GM21447 (cell line): ENCODE results near the gene KLHL28.

Source experiments
- ATAC-seq: cut with Tn5 transposase; IDR thresholded peaks from one replicate; pipeline ENCODE4 v1.9.1; 2021; ENCODE audit not compliant: unreplicated experiment

KLHL28 gene, protein sequence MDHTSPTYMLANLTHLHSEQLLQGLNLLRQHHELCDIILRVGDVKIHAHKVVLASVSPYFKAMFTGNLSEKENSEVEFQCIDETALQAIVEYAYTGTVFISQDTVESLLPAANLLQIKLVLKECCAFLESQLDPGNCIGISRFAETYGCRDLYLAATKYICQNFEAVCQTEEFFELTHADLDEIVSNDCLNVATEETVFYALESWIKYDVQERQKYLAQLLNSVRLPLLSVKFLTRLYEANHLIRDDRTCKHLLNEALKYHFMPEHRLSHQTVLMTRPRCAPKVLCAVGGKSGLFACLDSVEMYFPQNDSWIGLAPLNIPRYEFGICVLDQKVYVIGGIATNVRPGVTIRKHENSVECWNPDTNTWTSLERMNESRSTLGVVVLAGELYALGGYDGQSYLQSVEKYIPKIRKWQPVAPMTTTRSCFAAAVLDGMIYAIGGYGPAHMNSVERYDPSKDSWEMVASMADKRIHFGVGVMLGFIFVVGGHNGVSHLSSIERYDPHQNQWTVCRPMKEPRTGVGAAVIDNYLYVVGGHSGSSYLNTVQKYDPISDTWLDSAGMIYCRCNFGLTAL

DNA sequence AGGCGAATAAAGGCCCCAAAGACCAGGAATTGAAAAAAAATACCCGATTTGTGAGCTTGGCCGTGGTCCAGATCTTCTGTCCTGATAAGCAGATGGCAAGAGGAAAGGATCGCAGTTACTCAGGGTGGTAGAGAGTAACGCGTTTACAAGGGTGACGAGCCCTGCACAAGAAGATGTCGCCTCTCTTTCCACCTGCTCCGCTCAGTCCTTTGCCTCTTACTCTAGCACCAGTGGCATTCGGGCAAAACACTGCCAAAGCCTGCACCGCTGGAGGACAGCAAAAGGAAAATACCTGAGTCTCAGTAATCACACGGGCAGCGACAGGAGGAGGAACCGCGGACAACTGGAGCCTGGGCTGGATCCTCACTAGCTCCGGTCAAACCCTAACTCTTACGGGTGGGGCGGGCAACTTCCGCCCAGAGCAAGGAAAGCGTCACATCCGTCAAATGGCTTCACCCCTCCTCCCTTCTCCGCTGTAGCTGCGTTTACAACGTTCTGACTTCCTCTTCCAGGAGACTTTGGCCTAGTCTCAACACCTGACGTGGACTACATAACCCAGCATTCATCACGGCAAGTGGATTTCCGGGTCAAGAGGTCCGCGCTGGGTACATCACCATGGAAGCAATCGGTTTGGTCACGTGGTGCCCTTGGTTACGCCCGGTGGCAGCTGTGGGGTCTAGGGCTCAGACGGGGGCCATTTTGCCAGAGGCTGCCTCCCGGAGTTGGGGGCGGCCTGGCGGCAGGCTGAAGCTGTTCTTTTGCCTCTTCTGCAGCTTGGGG is at the start of gene KLHL28, which contains the start of gene TOGARAM1:
Gene KLHL28 (minus strand): TSS at position 394 of the 780 bp plus-strand sequence. CDS start 16,019 bp downstream, outside the sequence.
Gene TOGARAM1 (plus strand): TSS at position 637 of the 780 bp plus-strand sequence. CDS start 232 bp downstream, outside the sequence.
- peak; percentile 90 for ATAC-seq

DNA sequence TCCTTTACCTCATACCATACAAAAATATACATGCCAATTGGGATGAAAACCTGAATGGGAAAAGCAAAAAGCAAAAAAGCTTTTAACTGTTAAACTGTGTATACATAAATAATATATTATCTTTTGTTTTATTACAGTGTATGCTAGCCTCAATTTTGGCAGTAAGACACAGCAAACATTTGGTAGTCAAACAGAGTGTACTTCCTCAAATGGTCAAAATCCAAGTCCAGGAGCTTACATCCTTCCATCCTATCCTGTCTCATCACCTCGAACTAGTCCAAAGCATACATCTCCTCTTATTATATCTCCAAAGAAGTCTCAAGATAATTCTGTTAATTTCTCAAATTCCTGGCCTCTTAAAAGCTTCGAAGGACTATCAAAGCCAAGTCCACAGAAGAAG is 42.2 kb upstream of the KLHL28 start:
- ATAC-seq: no peak

DNA sequence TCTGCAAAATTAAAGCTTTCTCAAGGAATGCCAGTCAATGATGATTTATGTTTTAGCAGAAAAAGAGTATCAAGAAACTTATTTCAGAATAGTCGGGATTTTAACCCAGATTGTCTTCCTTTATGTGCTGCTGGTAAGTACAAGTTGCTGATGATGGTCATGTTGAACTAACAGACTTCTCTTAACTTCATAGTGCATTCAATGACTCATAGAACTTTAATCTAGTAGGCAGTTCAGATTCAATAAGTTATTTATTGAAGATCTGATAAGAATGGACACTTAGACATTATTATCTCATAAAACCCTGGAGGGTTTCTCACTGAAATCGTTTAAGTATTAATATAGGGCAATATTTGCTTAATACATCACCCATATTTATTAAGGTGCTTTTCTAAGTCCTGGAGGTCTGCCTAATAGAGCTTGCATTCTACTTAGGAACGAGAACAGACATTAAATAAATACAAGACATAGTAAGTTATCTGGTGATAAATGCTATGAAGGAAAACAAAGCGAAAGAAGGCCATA is 34.1 kb upstream of the KLHL28 start:
- ATAC-seq: no peak

DNA sequence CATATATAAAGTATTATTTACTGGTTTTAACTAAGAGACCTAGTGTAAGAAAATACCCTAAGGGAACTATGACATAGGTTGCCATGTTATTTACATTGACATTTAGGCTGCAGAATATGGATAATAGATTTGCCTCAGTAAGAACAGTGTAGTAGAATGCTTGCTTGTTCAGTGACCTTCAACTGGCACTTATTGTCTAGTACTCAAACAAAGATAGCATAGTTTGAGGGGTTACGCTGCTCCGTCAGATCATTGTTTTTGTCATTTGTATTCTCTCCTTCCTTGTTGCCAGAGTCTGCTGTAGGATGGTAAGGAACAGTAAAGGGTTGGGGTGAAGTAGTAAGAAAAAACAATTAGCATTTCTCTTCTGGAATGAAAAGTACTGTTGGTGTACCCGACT is 33.4 kb upstream of the KLHL28 start:
- no peak for ATAC-seq

DNA sequence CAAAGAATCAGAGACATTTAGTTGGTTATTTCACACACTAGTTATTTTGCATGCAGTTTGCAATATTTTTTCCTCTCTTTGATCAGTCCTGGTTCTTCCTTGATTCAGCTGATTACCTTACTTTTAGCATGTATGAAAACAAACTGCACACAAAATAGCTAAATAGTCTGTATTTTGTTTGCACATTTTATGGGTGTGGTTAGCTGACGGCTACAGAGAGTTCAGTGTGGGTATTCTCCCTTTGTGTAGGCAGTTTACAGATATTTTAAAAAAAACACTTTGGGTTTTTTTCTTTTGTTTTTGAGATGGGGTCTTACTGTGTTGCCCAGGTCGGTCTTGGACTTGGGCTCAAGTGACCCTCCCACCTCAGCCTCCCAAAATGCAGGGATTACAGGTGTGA is 28.8 kb upstream of the KLHL28 start:
- no peak for ATAC-seq

DNA sequence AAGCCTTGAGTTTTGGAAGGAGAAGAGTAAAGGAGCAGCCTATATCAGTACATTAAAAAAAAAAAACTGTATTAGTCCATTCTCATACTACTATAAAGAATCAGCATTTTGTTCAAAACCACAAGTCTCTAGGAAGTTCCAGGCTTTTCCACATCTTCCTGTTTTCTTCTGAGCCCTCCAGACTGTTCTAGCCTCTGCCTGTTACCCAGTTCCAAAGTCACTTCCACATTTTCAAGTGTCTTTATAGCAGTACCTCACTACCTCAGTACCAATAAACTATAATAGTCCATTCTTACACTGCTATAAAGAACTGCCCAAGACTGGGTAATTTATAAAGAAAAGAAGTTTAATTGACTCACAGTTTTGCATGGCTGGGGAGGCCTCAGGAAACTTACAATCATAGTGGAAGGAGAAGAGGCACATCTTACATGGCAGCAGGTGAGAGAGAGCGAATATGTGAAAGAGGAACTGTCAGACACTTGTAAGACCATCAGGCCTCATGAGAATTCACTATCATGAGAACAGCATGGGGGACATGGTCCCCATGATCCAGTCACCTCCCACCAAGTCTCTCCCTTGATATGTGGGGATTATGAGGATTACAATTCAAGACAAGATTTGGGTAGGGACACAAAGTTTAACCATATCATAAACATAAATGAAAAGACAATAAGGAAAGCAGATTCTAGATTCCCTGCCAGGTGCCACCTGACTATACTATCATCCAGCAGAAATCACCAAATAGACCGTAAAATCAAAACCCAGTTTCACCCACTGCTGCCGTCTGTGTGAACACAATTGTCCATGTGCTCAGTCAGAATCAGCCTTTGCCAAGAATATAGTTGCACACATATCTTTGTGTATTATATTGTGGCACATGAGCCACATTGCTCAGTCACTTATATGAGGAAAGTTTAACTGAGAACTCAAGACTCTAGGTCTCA is 28.0 kb upstream of the KLHL28 start:
- no peak for ATAC-seq

DNA sequence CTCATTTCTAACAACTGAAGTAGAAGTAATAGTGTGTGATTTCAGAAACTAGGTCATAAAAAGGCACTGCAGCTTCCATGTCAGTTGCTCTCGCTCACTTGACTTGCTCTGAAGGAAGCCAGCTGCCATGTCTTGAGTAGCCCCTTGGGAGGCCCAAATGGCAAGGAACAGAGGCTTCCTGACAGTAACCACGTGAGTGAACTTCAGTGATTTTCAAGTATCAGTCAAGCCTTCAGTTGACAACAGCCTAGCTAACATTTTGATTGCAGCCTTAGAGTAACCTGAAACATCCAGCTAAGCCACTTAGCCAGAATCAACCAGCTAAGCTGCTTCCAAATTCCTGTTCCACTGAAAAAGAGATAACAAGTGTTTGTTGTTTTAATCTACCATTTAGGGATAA is 26.9 kb upstream of the KLHL28 start:
- ATAC-seq: no peak

DNA sequence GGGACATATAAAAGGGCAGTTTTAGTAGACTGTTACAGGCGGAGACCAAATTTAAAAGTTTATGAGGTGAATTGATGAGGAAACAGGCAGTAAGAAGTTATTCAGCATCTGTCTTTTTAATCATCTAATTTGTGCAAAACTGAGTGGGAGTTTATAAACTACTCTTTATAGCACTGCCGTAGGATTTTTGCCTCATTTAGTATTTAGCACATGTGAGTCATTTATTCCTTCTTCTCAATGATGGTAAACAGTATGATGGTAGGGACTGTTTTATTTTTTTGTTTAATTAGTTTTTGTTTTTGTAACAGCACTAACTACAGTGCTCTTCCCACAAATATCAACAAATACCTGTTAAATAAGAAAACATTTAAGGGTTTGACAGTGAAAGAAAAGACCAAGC is 20.8 kb upstream of the KLHL28 start:
- no peak for ATAC-seq

DNA sequence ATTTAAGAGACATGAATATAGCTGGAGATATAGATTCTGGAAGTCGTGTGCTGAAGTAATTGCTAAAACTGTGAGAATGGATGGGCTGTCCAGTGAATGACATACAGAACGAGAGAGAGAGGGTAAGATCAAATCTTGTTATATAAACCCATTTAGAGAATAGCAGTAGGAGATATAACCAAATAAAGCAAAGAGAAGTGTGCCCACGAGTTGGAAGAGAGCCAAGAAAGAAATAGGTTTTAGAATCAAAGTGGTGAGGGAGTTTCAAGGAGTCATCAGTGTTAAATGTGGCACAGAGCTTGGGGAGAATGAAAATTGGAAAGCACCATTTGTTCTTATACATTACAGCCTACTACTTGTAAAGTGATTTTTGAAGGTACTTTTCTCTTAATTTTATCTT is 19.5 kb upstream of the KLHL28 start:
- ATAC-seq: no peak

DNA sequence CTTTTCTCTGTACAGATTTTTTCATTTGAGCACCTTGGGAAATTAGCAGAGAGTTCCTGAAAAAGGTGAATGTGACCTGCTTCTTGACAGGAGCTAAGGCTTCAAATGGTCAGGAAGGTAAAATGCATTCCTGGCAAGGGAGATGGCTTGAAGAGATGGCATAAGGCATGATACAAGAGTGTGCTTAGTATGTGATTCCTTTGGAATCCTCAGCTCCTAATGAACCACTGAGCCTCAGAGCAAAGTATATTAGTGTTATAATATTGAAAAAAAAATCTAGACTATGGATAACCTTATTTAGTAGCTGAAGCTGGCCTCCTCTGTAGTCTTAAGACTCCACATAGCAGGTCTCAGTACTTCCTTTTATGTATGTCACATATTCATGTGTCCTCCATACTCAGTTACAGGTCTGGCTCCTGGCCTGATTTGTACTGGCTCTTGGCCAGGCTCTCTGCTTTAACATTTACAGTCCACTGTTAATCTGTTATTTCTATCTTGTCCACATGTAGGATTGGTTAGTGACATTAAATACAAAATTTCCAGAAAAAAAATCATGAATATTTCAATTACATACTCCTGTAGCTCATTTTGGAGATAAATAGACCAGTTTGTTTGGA is 18.1 kb upstream of the KLHL28 start:
- ATAC-seq: no peak

DNA sequence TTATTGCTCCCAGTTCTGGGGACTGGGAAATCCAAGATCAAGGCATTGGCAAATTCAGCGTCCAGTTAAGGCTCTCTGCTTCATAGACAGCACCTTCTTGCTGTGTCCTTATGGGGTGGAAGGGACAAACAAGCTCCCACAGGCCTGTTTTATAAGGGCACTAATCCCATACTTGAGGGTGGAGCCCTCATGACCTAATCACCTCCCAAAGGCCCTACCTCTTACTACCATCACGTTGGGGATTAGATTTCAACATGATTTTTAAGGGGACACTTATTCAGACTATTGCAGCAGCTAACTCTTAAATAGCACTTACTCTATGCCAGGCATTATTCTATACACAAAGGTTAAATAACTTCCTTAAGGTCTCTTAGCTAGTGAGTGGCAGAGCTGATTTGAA is 17.5 kb upstream of the KLHL28 start:
- ATAC-seq: no peak

DNA sequence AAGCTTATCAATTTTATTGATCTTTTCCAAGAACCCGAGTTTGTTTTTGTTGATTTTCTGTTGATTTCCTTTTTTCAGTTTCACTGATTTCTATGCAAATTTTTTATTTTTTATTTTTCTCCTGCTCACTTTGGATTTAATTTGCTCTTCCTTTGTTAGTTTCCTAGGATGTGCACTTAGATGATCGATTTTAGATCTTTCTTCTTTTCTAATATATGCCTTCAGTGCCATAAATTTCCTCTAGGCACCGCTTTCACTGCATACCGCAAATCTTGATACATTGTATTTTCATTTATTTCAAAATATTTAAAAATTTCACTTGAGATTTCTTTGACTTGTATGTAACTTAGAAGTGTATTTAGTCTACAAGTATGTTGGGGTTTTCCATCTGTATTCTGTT is 9.7 kb upstream of the KLHL28 start:
- ATAC-seq: no peak

DNA sequence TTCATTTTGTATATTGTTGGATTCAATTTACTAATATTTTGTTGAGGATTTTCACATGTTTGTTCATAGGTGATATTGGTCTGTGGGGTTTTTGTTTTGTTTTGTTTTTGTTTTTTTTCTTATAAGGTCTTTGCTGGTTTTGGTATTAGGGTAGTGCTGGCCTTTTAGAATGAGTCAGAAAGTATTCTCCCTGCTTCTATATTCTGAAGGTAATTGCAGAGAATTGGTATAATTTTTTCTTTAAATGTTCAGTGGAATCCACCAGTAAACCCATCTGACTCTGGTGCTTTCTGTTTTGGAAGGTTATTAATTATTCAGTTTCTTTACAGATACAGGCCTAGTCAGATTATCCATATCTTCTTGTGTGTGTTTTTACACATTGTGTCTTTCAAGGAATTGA is 9.2 kb upstream of the KLHL28 start:
- ATAC-seq: no peak

DNA sequence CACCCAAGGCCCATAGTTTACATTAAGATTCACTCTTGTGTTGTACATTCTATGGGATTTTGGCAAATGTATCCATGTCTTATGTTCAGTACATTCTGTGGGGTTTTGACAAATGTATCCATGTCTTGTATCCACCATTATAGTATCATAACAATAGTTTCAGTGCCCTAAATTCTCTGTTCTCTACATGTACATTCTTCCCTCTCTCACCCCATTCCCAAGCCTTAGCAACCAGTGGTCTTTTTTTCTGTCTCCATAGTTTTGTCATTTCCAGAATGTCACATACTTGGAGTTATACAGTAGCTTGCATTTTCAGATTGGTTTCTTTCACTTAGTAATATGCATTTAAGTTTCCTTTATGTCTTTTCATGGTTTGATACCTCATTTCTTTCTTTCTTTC is 7.0 kb upstream of the KLHL28 start:
- ATAC-seq: no peak

DNA sequence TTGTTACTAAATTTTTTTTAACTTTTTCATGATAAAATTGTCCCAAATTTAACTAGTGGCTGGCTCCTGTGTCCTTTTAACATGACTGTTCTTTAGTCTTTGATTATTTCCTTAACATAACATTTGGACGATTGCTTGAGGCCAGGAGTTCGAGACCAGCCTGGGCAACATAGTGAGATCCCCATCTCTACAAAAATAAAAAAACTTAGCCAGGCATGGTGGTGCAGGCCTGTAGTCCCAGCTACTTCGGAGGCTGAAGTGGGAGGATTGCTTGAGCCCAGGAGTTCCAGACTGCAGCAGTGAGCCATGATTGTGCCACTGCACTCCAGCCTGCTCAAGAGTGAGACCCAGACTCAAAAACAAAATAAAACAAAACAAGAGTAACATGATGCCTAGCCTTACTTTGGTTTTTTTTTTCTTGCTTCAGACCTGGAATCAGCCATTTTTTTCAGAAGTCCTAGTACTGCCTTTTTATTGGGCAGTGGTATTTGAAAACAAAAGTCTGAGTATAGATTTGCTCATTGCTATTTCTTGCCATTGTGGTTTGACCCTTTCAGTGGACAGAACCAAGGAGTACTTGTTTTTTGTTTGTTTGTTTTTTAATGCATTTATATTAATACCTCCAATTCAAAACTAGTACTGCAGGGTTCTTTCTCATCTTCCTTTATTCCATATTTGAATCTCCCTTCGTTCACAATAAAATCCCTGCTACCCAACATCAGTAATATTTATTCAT is 5.0 kb upstream of the KLHL28 start:
- ATAC-seq: no peak

DNA sequence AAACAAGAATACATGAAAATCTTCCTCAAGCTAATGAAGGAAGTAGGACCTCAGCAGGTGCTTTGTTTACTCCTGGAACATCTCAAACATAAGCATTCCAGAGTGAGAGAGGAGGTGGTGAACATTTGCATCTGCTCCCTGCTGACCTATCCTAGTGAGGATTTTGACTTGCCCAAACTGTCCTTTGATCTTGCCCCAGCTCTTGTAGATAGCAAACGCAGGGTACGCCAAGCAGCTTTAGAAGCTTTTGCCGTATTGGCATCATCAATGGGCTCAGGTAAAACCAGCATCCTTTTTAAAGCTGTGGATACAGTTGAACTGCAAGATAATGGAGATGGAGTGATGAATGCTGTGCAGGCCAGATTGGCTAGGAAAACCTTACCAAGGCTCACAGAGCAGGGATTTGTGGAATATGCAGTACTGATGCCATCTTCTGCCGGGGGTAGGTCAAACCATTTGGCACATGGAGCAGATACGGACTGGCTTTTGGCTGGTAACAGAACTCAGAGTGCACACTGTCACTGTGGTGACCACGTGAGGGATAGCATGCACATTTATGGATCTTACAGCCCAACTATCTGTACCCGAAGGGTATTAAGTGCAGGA is 2.1 kb upstream of the KLHL28 start:
- ATAC-seq: no peak

DNA sequence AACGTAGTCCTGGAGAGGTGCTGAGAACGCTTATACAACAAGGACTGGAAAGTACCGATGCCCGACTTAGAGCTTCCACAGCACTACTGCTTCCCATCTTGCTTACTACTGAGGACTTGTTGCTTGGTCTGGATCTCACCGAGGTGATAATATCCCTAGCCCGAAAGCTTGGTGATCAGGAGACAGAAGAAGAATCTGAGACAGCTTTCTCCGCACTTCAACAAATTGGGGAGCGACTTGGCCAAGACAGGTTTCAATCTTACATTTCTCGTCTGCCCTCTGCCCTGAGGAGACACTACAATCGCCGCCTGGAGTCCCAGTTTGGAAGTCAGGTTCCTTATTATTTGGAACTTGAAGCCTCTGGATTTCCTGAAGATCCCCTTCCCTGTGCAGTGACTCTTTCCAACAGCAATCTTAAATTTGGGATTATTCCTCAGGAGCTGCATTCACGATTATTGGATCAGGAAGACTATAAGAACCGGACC is 1.3 kb upstream of the KLHL28 start:
- ATAC-seq: no peak

DNA sequence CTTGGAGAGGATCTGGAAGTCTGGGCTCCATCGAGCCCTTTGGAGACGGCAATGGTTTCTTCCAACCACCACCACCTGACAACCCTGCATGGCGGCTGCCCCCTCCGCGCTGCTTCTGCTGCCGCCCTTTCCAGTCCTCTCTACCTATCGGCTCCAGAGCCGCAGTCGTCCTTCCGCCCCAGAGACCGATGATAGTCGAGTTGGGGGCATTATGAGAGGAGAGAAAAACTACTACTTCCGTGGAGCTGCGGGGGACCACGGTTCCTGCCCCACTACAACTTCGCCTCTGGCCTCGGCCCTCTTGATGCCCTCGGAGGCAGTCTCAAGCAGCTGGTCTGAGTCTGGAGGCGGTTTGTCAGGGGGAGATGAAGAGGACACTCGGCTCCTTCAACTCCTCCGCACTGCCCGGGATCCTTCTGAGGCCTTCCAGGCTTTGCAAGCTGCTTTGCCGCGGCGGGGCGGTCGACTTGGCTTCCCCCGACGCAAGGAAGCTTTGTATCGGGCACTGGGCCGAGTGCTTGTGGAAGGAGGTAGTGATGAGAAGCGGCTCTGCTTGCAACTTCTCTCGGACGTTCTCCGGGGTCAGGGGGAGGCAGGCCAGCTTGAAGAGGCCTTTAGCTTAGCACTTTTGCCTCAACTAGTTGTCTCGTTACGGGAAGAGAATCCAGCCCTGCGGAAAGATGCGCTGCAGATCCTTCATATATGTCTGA is 742 bp upstream of the KLHL28 start:
- peak; percentile 22 for ATAC-seq
